LNCaP clone FGC (cell line): ENCODE results near the gene GRIK4.

Experiments
- DNase-seq: peaks from one replicate; pipeline ENCODE4 v3.0.0-alpha.2; 2011; ENCODE audit warnings: low read depth
- H3K4me3 ChIP-seq: 2 replicates; pipeline ENCODE4 v1.5.1; 2011; ENCODE audit warnings: mild to moderate bottlenecking, low read depth, low read length, control low read depth
- CTCF ChIP-seq: IDR thresholded peaks from 2 replicates; pipeline ENCODE4 v1.5.1; 2012; ENCODE audit warnings: mild to moderate bottlenecking; ENCODE audit not compliant: control insufficient read depth, insufficient read depth; ENCODE audit errors: extremely low read depth

Gene GRIK4

GRCh38 chr11:120719348-120719747, 207.8 kb downstream of the GRIK4 start:
- no peak for DNase-seq
- TF ChIP-seq CTCF: no peak
- no peak overlapping the region for H3K4me3 ChIP-seq

DNA sequence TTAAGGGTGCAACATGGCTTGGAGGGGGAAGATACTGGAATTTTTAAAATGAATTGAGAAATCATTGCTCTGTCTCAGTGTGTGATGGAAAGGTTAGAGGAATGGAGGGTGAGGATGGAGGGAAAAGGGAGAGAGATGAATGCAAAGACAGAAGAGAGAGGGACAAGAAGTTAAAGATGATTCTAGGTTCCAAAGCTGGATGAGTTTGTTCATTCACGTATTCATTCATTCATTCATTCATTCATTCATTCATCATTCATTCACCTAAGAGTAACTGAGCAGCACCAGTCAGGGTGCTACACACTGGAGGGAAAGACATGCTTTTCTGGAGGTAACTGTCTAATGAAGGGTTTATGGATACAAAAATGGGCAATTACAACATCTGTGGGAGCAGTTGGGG, 209.2 kb downstream of the GRIK4 start:
- TF ChIP-seq CTCF: no peak
- no peak for DNase-seq
- H3K4me3 ChIP-seq: no peak overlapping the region

DNA sequence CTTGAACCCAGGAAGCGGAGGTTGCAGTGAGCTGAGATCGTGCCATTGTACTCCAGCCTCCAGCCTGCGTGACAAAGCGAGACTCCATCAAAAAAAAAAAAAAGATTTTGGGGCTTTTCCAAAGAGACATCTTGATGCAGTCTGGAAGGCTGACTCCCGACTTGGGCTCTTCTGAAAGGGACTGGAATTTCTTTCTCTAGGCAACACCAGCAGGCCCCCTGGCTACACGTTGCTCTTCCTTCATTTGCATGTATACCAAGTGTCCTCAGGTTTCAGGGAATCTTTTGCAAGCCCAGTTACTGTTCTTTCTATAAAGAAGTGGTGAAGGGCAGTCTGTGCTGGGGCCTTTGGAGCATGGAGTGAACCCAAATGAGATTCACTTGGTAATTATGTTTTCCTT, 211.0 kb downstream of the GRIK4 start:
- H3K4me3 ChIP-seq: no peak overlapping the region
- no peak for DNase-seq
- no peak for TF ChIP-seq CTCF

GRCh38 chr11:120723751-120724150, 212.2 kb downstream of the GRIK4 start:
- DNase-seq: no peak
- H3K4me3 ChIP-seq: no peak overlapping the region
- no peak for TF ChIP-seq CTCF

GRCh38 chr11:120727752-120728151, 216.2 kb downstream of the GRIK4 start:
- no peak for TF ChIP-seq CTCF
- no peak overlapping the region for H3K4me3 ChIP-seq
- DNase-seq: no peak

- H3K4me3 ChIP-seq: no peak overlapping the region
- DNase-seq: no peak
- no peak for TF ChIP-seq CTCF
These were observed 223.5 kb downstream of the GRIK4 start for GRCh38 chr11:120735035-120735434.

DNA sequence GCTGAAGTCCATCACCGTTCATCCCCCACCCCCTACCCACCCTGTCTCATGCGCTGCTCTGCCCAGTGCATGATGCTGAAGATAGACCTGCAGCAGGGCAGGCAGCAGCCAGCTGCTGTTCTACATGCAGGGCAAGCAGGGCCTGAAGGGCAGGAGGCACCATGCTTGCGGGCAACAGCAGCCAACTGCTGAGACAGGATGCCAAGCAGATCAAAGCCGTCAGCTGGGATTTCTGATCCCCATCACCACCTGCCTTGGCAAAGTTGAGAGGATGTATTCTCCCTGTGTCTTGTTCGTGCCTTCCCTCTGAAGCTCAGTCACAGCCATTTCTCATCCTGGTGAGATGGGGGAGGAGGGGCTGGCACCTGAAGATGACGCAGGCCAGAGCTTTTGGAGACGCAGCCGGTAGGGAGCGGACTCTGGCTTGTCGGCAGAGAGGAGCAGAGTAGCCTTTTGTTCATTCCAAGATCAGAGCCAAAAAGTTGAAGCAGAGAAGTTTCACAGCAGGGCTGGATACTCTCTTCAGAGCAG, 227.0 kb downstream of the GRIK4 start:
- H3K4me3 ChIP-seq: no peak overlapping the region
- no peak for TF ChIP-seq CTCF
- no peak for DNase-seq
